K562 (cell line): ENCODE data around the gene BORCS8. TPM values are rescaled to one million over a fixed set of nuclear protein-coding genes. Genes with fewer than 3 reads are reported as not detected.

ENCODE experiments used
- BRF1 ChIP-seq: IDR thresholded peaks from 3 replicates; pipeline ENCODE4 v1.6.1; 2011; ENCODE audit warnings: borderline replicate concordance, mild to moderate bottlenecking; ENCODE audit not compliant: insufficient read length; ENCODE audit errors: extremely low read depth
- E2F3 ChIP-seq: fragments of 250-450 bp; sonication (Bioruptor Pico); IDR thresholded peaks from 2 replicates; pipeline ENCODE4 v1.4.0; 2020; ENCODE audit warnings: mild to moderate bottlenecking
- EP400 ChIP-seq: fragments of 450-650 bp; IDR thresholded peaks from 2 replicates; pipeline ENCODE4 v1.6.1; 2017; ENCODE audit warnings: antibody characterized with exemption, mild to moderate bottlenecking, moderate library complexity
- ILF3 ChIP-seq: fragments of 450-650 bp; IDR thresholded peaks from 2 replicates; pipeline ENCODE4 v1.6.1; 2018; ENCODE audit warnings: antibody characterized with exemption, mild to moderate bottlenecking, moderate library complexity, borderline replicate concordance
- NRF1 ChIP-seq, 2 experiments: fragments of 450-650 bp; IDR thresholded peaks in 1 of 2; conservative IDR thresholded peaks in 1 of 2; 2 replicates each; pipeline ENCODE4 v1.6.1; 2014; ENCODE audit warnings: mild to moderate bottlenecking in 2 of 2
- PHB ChIP-seq: fragments of 250-450 bp; sonication (Bioruptor Pico); IDR thresholded peaks from 2 replicates; pipeline ENCODE4 v1.5.0; 2021
- RBFOX2 ChIP-seq: fragments of 200-400 bp; formaldehyde crosslinking; IDR thresholded peaks from 2 replicates; pipeline ENCODE4 v1.6.1; 2017; ENCODE audit warnings: low read depth, mild to moderate bottlenecking, low read length, moderate library complexity
- SMC3 ChIP-seq: conservative IDR thresholded peaks from 2 replicates; pipeline ENCODE4 v1.6.1; 2011; ENCODE audit warnings: low read depth, low read length, improper control_type of control experiment; ENCODE audit not compliant: insufficient read depth
- TARDBP ChIP-seq: fragments of 450-650 bp; IDR thresholded peaks from 2 replicates; pipeline ENCODE4 v1.6.1; 2016
- XRCC5 ChIP-seq: fragments of 200-400 bp; formaldehyde crosslinking; IDR thresholded peaks from 2 replicates; pipeline ENCODE4 v1.6.1; 2017; ENCODE audit warnings: low read depth, mild to moderate bottlenecking, low read length
- ZNF217 ChIP-seq: sonication (generic); formaldehyde crosslinking; IDR thresholded peaks from 2 replicates; pipeline ENCODE4 v1.8.0; 2022; ENCODE audit warnings: mild to moderate bottlenecking, missing genetic modification reagents
- ZNF584 ChIP-seq: fragments of 200-800 bp; sonication (Bioruptor generic); IDR thresholded peaks from 2 replicates; pipeline ENCODE4 v1.6.1; 2016; ENCODE audit warnings: low read depth, mild to moderate bottlenecking, missing genetic modification characterization, missing compliant biosample characterization
- ZNF75A ChIP-seq: fragments of 450-650 bp; formaldehyde crosslinking; IDR thresholded peaks from 2 replicates; pipeline ENCODE4 v1.4.0; 2020; ENCODE audit warnings: mild to moderate bottlenecking
- polyA plus RNA-seq, 8 experiments: library from polyadenylated mRNA; depleted of rRNA in 4 of 8; stranded (reverse) in 5 of 8; unstranded in 3 of 8; fragments of >200 nt; fragmentation: Nextera tagmentation in 2 of 8; fragmentation: Illumina TruSeq in 1 of 8; extraction: Ambion mirVana in 2 of 8; extraction: Trizol in 1 of 8; gene quantifications; 2 replicates each; pipeline versions ENCODE4 v1.2.1 to v1.2.3, GENCODE V29; 2011 to 2014; ENCODE audit warnings: inconsistent platforms in 1 of 8, missing spikeins in 1 of 8
- total RNA-seq, 7 experiments: library from RNA; depleted of rRNA in 6 of 7; stranded (reverse); fragments of >200 nt in 6 of 7; fragmentation: Illumina TruSeq in 2 of 7; extraction: Trizol in 2 of 7; gene quantifications; 2 replicates each; pipeline versions ENCODE4 v1.2.1 to v1.2.3, GENCODE V29; 2011 to 2021; ENCODE audit warnings: low replicate concordance in 1 of 7
- TF ChIP-seq, protein P1 (sequence below): fragments of 450-650 bp; IDR thresholded peaks from 2 replicates; pipeline ENCODE4 v1.6.1; 2018; ENCODE audit not compliant: partially characterized antibody
- TF ChIP-seq, protein P2 (sequence below): fragments of 450-650 bp; IDR thresholded peaks from 2 replicates; pipeline ENCODE4 v1.6.1; 2017; ENCODE audit warnings: antibody characterized with exemption
- TF ChIP-seq, protein P3 (sequence below): sonication (generic); formaldehyde crosslinking; IDR thresholded peaks from 2 replicates; pipeline ENCODE4 v1.5.0; 2020; ENCODE audit warnings: missing genetic modification reagents
- TF ChIP-seq, protein P4 (sequence below): fragments of 250-450 bp; sonication (Bioruptor Pico); IDR thresholded peaks from 2 replicates; pipeline ENCODE4 v1.8.0; 2022; ENCODE audit warnings: moderate library complexity, mild to moderate bottlenecking, inconsistent platforms
- TF ChIP-seq, protein P5 (sequence below): fragments of 250-450 bp; sonication (Bioruptor Pico); IDR thresholded peaks from 2 replicates; pipeline ENCODE4 v1.4.0; 2020; ENCODE audit warnings: mild to moderate bottlenecking, moderate library complexity, borderline replicate concordance

Gene BORCS8
- total and polyA plus RNA-seq, 9 of the 15 experiments (the other 6 are each of a cell fraction or from before 2014, with no cell fraction given) = 4.6 to 33.6 (median 16.3) TPM

DNA sequence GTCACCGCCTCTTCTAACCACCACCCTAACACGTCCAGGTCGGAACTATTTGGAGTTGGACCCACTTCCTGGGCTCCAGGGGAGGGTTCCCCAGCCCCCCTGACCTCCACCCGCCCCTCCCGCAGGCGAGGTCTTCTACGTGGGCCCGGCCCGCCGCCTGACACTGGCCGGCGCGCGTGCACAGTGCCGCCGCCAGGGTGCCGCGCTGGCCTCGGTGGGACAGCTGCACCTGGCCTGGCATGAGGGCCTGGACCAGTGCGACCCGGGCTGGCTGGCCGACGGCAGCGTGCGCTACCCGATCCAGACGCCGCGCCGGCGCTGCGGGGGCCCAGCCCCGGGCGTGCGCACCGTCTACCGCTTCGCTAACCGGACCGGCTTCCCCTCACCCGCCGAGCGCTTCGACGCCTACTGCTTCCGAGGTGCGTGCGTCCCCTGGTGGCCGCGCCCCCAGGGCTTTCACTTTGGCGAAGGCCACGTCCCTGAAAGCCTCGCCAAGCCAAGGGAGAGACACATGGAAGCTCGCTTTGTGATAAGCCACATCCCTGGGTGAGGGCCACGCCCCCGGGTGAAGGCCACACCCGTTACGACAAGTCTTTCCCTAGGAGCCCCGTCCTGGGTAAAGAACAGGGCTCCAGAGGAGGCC is 33.0 kb upstream of the BORCS8 start (continued):
- peak; percentile 93 for TF ChIP-seq XRCC5
- peak; percentile 85 for TF ChIP-seq RBFOX2
- TF ChIP-seq, protein P1, sequence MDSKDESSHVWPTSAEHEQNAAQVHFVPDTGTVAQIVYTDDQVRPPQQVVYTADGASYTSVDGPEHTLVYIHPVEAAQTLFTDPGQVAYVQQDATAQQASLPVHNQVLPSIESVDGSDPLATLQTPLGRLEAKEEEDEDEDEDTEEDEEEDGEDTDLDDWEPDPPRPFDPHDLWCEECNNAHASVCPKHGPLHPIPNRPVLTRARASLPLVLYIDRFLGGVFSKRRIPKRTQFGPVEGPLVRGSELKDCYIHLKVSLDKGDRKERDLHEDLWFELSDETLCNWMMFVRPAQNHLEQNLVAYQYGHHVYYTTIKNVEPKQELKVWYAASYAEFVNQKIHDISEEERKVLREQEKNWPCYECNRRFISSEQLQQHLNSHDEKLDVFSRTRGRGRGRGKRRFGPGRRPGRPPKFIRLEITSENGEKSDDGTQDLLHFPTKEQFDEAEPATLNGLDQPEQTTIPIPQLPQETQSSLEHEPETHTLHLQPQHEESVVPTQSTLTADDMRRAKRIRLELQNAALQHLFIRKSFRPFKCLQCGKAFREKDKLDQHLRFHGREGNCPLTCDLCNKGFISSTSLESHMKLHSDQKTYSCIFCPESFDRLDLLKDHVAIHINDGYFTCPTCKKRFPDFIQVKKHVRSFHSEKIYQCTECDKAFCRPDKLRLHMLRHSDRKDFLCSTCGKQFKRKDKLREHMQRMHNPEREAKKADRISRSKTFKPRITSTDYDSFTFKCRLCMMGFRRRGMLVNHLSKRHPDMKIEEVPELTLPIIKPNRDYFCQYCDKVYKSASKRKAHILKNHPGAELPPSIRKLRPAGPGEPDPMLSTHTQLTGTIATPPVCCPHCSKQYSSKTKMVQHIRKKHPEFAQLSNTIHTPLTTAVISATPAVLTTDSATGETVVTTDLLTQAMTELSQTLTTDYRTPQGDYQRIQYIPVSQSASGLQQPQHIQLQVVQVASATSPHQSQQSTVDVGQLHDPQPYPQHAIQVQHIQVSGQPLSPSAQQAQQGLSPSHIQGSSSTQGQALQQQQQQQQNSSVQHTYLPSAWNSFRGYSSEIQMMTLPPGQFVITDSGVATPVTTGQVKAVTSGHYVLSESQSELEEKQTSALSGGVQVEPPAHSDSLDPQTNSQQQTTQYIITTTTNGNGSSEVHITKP = peak; percentile 10
- TF ChIP-seq NRF1 (conservative IDR thresholded peaks at IDR 0.05 in 1 of 2, IDR thresholded peaks at IDR 0.05 in 1 of 2) = peak; percentile 84 to 87
- TF ChIP-seq ILF3 = no peak; the same call in 1 of the 2 replicates
- TF ChIP-seq PHB = no peak
- no peak for TF ChIP-seq BRF1
- TF ChIP-seq, protein P2, sequence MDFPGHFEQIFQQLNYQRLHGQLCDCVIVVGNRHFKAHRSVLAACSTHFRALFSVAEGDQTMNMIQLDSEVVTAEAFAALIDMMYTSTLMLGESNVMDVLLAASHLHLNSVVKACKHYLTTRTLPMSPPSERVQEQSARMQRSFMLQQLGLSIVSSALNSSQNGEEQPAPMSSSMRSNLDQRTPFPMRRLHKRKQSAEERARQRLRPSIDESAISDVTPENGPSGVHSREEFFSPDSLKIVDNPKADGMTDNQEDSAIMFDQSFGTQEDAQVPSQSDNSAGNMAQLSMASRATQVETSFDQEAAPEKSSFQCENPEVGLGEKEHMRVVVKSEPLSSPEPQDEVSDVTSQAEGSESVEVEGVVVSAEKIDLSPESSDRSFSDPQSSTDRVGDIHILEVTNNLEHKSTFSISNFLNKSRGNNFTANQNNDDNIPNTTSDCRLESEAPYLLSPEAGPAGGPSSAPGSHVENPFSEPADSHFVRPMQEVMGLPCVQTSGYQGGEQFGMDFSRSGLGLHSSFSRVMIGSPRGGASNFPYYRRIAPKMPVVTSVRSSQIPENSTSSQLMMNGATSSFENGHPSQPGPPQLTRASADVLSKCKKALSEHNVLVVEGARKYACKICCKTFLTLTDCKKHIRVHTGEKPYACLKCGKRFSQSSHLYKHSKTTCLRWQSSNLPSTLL = no peak
- TF ChIP-seq, protein P3, sequence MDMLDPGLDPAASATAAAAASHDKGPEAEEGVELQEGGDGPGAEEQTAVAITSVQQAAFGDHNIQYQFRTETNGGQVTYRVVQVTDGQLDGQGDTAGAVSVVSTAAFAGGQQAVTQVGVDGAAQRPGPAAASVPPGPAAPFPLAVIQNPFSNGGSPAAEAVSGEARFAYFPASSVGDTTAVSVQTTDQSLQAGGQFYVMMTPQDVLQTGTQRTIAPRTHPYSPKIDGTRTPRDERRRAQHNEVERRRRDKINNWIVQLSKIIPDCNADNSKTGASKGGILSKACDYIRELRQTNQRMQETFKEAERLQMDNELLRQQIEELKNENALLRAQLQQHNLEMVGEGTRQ (CRISPR knock-in tag) = no peak
- TF ChIP-seq, protein P4, sequence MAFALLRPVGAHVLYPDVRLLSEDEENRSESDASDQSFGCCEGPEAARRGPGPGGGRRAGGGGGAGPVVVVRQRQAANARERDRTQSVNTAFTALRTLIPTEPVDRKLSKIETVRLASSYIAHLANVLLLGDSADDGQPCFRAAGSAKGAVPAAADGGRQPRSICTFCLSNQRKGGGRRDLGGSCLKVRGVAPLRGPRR (CRISPR knock-in tag) = no peak
- TF ChIP-seq ZNF584 (CRISPR knock-in tag) = no peak
- TF ChIP-seq TARDBP = peak; percentile 86; the same call in 1 of the 2 replicates
- TF ChIP-seq, protein P5, sequence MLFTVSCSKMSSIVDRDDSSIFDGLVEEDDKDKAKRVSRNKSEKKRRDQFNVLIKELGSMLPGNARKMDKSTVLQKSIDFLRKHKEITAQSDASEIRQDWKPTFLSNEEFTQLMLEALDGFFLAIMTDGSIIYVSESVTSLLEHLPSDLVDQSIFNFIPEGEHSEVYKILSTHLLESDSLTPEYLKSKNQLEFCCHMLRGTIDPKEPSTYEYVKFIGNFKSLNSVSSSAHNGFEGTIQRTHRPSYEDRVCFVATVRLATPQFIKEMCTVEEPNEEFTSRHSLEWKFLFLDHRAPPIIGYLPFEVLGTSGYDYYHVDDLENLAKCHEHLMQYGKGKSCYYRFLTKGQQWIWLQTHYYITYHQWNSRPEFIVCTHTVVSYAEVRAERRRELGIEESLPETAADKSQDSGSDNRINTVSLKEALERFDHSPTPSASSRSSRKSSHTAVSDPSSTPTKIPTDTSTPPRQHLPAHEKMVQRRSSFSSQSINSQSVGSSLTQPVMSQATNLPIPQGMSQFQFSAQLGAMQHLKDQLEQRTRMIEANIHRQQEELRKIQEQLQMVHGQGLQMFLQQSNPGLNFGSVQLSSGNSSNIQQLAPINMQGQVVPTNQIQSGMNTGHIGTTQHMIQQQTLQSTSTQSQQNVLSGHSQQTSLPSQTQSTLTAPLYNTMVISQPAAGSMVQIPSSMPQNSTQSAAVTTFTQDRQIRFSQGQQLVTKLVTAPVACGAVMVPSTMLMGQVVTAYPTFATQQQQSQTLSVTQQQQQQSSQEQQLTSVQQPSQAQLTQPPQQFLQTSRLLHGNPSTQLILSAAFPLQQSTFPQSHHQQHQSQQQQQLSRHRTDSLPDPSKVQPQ (CRISPR knock-in tag) = no peak
- no peak for TF ChIP-seq ZNF217
- no peak for TF ChIP-seq ZNF75A
- peak; percentile 81 for TF ChIP-seq SMC3
- peak; percentile 76 for TF ChIP-seq EP400
- TF ChIP-seq E2F3 (CRISPR knock-in tag) = no peak
